SK-MEL-5 (cell line): ENCODE measurements around the gene RNF133. TPM values are rescaled to one million over a fixed set of nuclear protein-coding genes. Genes with fewer than 3 reads are reported as not detected.

ENCODE experiments used
- DNase-seq: peaks from one replicate; pipeline ENCODE4 v3.0.0-alpha.2; 2016; ENCODE audit warnings: low read depth, low spot score
- in situ Hi-C: cut with HindIII; loops from 2 replicates; pipeline ENCODE4 v1.10.0; 2016; ENCODE audit warnings: low sequenced_read_pairs, high pct_unique_total_duplicates, low pct_unique_long_range_greater_than_20kb
- polyA plus RNA-seq, 2 experiments: library from polyadenylated mRNA; depleted of rRNA; stranded (reverse); fragments of >200 nt; gene quantifications; 2 replicates each; pipeline ENCODE4 v1.2.3, GENCODE V29; 2015
- total RNA-seq: library from RNA; depleted of rRNA; stranded (reverse); fragments of >200 nt; shearing (Covaris generic); gene quantifications from 2 replicates; pipeline ENCODE4 v1.2.3, GENCODE V29; 2014; rRNA removed

The RNF133 gene
- total RNA-seq = 0.13 and 0.32 TPM in 2 replicates
- 0.34 TPM in 1 of 2 replicates, not detected in the other for polyA plus RNA-seq (2015; cell fraction: cytosol; rRNA removed)
- 0.56 TPM in 2 replicates for polyA plus RNA-seq (2015; cell fraction: nucleus; rRNA removed)

GRCh38 chr7:122699017-122699416, at the start of gene RNF133:
Gene RNF133 (minus strand): TSS chr7:122699117. CDS start chr7:122698918, 199 bp downstream.
- in situ Hi-C loops = no loop called here
- no peak for DNase-seq

- no peak for DNase-seq
- in situ Hi-C loops = no loop called here
These were observed 49.3 kb upstream of the RNF133 start for GRCh38 chr7:122748195-122748594.

DNA sequence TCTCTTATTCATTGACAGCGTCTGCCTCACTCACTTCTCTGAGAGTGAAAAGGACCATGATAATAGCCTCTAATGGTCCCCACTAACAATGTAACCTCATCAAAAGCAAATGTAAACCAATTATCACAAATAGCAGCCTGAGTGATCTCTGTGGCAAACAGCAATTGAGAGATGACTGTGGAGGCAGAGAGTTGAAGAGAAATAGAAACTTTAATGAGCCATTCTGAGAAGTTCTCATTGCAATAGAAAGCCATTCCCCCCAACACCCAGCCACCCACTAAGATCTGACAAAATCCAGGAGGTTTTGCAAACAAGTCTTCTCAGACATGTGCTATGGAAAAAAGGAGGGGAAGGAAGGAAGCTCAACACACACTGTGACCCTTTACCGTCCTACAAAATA, 48.0 kb upstream of the RNF133 start:
- in situ Hi-C loops = no loop called here
- DNase-seq = no peak

DNA sequence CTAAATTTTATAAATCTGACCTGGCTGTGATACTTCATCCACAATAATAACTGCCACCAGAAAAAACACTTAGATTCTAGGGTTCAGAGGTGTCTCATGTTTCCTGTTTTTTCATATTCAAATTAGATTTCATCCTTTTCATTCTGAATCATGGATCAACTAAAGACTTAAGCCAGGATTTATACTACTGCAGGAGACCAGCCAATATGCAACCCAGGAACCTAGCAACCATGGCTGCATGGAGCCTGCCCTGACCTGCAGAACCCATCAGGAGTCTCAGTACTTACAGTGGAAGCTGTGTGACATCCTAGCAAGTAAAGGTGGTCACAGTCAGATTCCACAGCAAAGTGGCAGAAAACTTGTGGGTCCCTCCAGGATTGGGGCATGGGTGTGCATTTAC, 44.3 kb upstream of the RNF133 start:
- DNase-seq = no peak
- in situ Hi-C loops = no loop called here

- in situ Hi-C loops = no loop called here
- no peak for DNase-seq
These were observed 40.0 kb upstream of the RNF133 start for GRCh38 chr7:122738947-122739346.

DNA sequence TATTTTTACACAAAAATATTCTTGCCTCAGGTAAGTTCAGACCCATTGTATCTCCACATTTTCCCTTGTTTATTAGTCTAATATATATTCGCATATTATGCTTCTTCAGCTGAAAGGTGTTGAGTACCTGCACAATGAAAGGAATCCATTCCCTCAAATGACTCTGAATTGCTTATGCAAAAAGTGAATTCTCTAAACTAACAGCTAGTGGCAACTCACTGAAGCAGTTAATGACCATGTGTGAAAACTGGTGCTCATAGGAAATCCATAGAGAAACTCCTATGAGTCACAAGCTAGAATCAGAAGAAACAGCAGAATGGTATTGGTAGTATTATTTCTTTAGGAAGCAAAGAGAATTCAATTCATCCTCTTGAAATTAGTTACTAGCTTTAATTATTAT, 37.3 kb upstream of the RNF133 start:
- in situ Hi-C loops = no loop called here
- no peak for DNase-seq

DNA sequence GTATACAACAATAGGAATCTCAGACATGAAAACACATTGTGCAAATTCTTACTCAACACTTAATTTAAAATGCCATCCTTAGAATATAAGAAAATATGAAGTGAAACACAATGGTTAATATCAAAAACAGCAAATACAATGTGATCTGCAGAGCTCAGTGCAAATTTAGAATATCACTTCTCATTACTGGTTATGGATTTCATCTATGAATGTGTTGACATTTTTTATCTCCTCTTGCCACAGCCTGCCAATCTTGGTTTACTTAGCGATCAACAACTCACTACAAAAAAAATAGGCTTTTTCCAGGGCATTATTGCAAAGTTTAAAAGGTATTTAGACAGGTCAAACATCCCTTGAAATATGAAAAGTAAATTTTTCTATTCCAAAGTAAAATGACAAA, 28.8 kb upstream of the RNF133 start:
- in situ Hi-C loops = no loop called here
- DNase-seq = no peak

GRCh38 chr7:122727354-122727753, 28.4 kb upstream of the RNF133 start:
- in situ Hi-C loops = no loop called here
- no peak for DNase-seq

- in situ Hi-C loops = no loop called here
- no peak for DNase-seq
These were observed 28.0 kb upstream of the RNF133 start for GRCh38 chr7:122726881-122727280.

GRCh38 chr7:122724366-122724765, 25.4 kb upstream of the RNF133 start:
- in situ Hi-C loops = no loop called here
- DNase-seq = no peak

DNA sequence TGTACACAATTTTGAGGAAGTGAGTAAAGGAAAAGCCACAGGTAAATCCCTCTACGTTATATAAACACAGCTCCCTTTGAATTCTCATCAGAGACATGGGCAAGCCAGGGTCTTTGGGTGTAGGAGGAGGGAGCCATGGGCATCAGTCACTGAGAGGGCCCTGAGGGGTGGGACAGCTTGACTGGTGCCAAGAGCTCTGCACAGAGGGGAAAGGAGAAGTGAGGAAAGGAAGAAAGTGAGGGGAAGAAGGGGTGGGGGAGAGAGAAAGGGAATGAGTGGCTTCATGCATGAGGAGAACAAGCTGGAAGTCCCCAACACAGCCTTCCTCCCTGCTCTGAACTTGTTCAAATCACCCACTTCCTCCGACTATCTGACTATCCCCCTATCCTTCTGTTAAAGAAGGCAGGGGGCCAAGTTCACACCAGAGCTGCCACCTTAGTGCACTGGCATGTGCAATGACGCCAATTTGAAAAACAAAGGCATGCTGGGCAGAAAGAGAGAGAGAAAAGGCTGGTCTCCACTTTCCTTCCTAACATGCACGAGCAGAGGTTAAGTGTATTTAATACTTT, 20.2 kb upstream of the RNF133 start:
- DNase-seq = no peak
- in situ Hi-C loops = no loop called here

DNA sequence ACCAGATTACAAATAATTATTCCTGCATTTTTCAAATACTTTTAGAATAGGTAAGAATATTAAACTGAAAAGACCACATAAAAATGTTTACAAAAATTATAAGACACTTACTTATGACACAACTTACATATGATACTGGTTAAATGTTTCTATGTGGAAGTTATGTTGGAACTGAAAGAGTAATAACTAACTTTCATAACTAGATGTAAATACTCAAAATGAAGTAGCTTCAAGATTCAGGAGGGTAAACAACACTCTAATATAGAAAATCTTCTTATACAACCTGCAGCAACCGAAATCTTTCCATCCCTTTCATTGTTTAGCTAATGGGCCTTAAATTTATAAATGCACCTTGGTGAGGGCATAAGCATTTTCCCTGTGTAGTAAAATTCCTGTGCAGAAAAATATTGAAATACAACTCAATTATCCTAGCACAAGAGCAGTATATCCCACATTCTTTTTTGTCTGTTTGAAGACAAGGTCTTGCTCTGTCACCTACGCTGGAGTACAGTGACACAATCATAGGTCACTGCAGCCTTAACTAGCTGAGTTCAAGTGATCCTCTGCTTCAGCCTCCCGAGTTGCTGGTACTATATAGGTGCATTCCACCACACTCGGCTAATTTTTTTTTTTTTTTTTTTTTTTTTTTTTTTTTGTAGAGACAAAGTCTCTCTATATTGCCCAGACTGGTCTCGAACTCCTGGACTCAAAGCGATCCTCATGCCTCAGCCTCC, 18.6 kb upstream of the RNF133 start:
- DNase-seq = no peak
- in situ Hi-C loops = no loop called here

DNA sequence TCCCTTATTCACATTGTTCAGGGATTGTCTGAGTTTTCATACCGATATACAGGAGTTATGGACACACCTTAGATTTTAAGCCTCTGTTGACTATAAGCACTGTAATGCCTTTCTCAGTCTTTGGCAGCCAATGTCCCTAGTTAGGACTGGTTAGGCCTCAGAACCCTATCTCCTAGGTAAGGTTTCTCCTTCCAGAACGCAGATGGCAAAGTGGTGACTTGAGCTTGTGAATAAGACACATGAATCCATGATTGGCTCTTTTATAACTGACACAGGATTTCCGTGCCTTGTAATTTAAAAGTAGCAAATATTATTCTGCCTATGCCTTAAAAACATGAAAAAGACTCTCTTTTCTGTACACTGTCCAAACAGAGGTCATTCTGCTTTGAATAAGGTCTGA, 16.3 kb upstream of the RNF133 start:
- no peak for DNase-seq
- in situ Hi-C loops = no loop called here

DNA sequence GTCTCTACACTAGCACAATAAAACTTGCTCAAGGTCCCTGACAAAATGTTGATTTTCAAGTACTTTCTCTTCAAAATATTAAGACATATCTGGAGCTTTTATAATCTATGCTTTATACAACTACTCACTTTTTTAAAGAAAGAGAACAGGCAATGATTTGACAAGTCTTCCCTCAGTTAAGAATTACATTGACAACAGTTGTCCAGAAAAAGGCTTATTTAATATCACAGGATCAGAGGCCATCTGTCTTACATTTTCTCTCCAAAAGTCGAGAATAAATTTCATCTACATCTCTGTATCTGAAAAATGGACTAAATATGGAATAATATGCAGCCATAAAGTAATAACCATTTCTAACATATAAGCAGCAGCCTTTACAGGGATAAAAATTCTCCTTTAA, 12.0 kb upstream of the RNF133 start:
- in situ Hi-C loops = no loop called here
- no peak for DNase-seq

DNA sequence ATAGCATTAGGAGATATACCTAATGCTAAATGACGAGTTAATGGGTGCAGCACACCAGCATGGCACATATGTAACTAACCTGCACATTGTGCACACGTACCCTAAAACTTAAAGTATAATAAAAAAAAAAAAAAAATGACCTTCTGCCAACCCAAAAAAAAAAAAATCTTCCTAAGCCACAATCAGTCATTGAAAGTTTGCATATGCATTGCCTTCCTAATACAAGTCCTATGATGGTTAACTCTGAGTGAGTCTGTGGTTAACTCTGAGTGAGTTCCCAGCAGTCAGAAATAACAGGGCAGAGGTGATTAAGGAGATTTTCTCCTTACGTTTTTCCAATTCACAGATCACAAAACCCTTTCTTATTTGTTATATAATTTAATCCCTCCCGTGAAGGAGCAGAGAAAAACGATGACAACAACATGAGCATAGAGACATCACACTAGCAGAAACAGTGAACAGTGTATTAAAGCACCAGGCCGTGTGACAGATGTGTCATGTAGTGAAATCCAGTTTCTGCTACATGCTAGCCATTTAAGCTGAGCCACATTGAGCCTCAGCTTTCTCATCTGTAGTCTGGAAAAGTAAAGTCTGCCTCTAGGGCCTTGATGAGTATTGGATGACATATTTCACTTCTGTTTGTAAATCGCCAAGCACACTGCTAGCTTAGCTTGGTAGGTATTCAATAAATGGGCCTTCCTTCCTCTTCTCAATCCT, 11.2 kb upstream of the RNF133 start:
- in situ Hi-C loops = no loop called here
- DNase-seq = no peak

DNA sequence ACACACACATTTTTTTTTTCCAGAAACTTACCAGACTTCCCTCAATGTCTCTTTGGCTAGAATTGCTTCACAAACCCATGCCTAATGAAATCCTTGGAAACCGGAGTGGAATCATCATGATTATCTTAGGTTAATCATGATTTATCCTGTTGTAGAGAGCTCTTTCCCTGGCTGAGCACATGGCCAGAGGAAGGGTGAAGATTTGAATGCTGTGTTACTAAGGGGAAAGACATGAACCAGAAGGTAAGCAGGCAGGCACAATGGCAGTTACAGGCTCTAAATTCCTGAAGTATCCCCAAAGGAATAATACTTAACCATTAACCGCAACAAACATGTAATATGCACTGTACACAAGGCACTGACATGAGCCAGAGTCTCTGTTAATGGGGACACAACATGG, 7.9 kb upstream of the RNF133 start:
- in situ Hi-C loops = no loop called here
- DNase-seq = no peak

DNA sequence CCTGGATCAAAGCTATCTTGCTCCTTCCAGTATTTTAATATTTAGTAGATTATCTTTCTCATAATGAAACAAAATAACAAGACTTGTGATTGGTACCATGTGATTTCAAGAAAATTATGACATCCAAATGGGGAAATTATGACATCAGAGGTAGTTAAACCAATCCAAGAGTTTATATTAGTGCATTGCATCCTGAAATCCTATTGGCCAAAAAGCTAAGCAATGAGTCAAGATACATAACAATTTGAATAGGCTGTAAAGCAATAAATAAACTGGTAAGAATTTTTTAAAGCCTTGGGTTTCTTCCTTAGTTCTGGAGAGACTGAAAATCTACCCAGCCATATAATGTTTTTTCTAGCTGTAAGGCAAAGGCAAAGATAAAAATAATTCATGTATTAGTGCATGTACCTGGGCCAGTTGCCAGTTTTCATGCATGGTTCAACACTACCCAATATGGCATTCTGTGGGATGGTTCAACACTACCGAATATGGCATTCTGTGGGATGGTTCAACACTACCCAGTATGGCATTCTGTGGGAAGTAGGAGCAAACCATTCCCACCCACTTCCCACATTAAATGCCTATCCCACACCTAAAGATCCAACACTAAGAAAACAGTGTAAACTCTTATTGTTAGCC, 4.1 kb upstream of the RNF133 start, which contains the start of gene RNF148:
RNF148 (minus strand) TSS at position 51 of the 639 bp plus-strand sequence. CDS start 172 bp downstream, outside the sequence.
- in situ Hi-C loops = no loop called here
- no peak for DNase-seq

DNA sequence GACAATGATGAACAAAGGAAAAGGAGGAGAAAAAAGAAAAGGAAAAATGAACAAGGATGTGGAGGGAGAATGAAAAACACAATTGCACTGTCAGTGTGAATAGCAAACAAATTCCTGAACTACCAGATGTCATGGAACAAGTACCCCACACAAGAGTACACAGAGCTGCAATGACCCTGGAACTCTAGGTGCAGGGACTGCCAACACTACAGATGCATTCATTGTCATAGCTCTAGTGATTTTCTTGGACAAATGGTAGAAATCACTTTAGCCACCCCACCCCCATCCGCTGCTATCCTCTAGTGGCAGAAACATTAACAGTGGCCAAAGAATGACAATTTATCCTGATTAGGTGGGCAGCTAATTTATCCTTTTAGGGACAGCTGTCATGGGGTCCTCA, 3.1 kb downstream of the RNF133 start:
- no peak for DNase-seq
- in situ Hi-C loops = no loop called here
